Naive thymus-derived CD4-positive, alpha-beta T cell (primary cell): ENCODE measurements around the gene MAP3K7. TPM values are rescaled to one million over a fixed set of nuclear protein-coding genes. Genes with fewer than 3 reads are reported as not detected.
A peak's percentile ranks its signal among the peaks of the same experiment; 100 is the strongest.

Experiments
- ATAC-seq: fragments of 150-1000 bp; cut with Tn5 transposase; 2 replicates; pipeline ENCODE4 v1.10.0; 2021; ENCODE audit warnings: mild to moderate bottlenecking, moderate library complexity
- CTCF ChIA-PET: fragments of 350-600 bp; sonication (Branson Sonifier 250); formaldehyde crosslinking; loops from one replicate; lab custom pipeline; 2021; ENCODE audit warnings: antibody characterized with exemption; lab: Charles Lee
- POLR2A ChIA-PET: fragments of 350-600 bp; sonication (Branson Sonifier 250); formaldehyde crosslinking; loops from one replicate; lab custom pipeline; 2021; ENCODE audit warnings: antibody characterized with exemption, inconsistent platforms; lab: Charles Lee
- DNase-seq, 9 donors: peaks; one replicate each; pipeline versions ENCODE4 v3.0.0 to v3.0.0-alpha.2; 2020 to 2022; ENCODE audit warnings: mixed read lengths in 1 of 9
- H3K27ac ChIP-seq: one replicate; pipeline ENCODE4 v1.7.0; 2013; ENCODE audit warnings: mild to moderate bottlenecking, low read depth, low read length, moderate library complexity
- H3K27me3 ChIP-seq, 2 donors: one replicate each; pipeline ENCODE4 v1.7.0; 2013; ENCODE audit warnings: low read length in 2 of 2, mild to moderate bottlenecking in 2 of 2, moderate library complexity in 2 of 2; ENCODE audit not compliant: control insufficient read depth in 2 of 2, insufficient read depth in 2 of 2
- H3K36me3 ChIP-seq, 3 experiments: 1 replicate in 2 of 3; 2 replicates in 1 of 3; pipeline ENCODE4 v1.7.0; 2013; ENCODE audit warnings: low read length in 3 of 3, mild to moderate bottlenecking in 3 of 3, moderate library complexity in 1 of 3; ENCODE audit not compliant: insufficient read depth in 3 of 3, control insufficient read depth in 2 of 3
- H3K4me1 ChIP-seq, 2 donors: one replicate each; pipeline ENCODE4 v1.7.0; 2013; ENCODE audit warnings: low read length in 2 of 2, mild to moderate bottlenecking in 2 of 2, moderate library complexity in 1 of 2; ENCODE audit not compliant: control insufficient read depth in 2 of 2, insufficient read depth in 2 of 2
- H3K4me3 ChIP-seq: 2 replicates; pipeline ENCODE4 v1.7.0; 2013; ENCODE audit warnings: mild to moderate bottlenecking, low read length
- H3K9me3 ChIP-seq, 3 experiments: 1 replicate in 2 of 3; 2 replicates in 1 of 3; pipeline ENCODE4 v1.7.0; 2013; ENCODE audit warnings: low read length in 3 of 3; ENCODE audit not compliant: control insufficient read depth in 2 of 3
- H3K27ac Mint-ChIP-seq, 9 donors: one replicate each; pipeline ENCODE4 v1.8.0; 2020 to 2022; ENCODE audit warnings: mixed read lengths in 9 of 9, mild to moderate bottlenecking in 8 of 9, moderate library complexity in 5 of 9, inconsistent platforms in 2 of 9
- H3K27me3 Mint-ChIP-seq, 5 donors: one replicate each; pipeline ENCODE4 v1.8.0; 2021 to 2022; ENCODE audit warnings: mixed read lengths in 5 of 5, mild to moderate bottlenecking in 1 of 5
- H3K36me3 Mint-ChIP-seq, 5 donors: one replicate each; pipeline ENCODE4 v1.8.0; 2020 to 2022; ENCODE audit warnings: mixed read lengths in 5 of 5, mild to moderate bottlenecking in 3 of 5, inconsistent platforms in 1 of 5
- H3K4me1 Mint-ChIP-seq, 7 donors: one replicate each; pipeline ENCODE4 v1.8.0; 2020 to 2022; ENCODE audit warnings: mixed read lengths in 7 of 7, mild to moderate bottlenecking in 3 of 7, inconsistent platforms in 1 of 7
- H3K4me3 Mint-ChIP-seq, 10 donors: one replicate each; pipeline ENCODE4 v1.8.0; 2020 to 2022; ENCODE audit warnings: mild to moderate bottlenecking in 10 of 10, mixed read lengths in 10 of 10, moderate library complexity in 6 of 10, inconsistent platforms in 2 of 10
- H3K9me3 Mint-ChIP-seq, 11 donors: one replicate each; pipeline ENCODE4 v1.8.0; 2020 to 2022; ENCODE audit warnings: mixed read lengths in 11 of 11, mild to moderate bottlenecking in 4 of 11, inconsistent platforms in 1 of 11, moderate library complexity in 1 of 11
- intact Hi-C, 2 donors: fragments of 100-400 bp; cut with micrococcal nuclease; formaldehyde crosslinking; loops; one replicate each; pipeline ENCODE4 v1.15.1; 2023
- polyA plus RNA-seq, 2 donors: library from polyadenylated mRNA; unstranded; fragments of 300-500 nt; fragmentation: Illumina TruSeq; gene quantifications; one replicate each; pipeline ENCODE4 v1.2.3, GENCODE V29; 2021
- total RNA-seq, 6 experiments: library from RNA in 5 of 6; stranded (reverse) in 5 of 6; gene quantifications; 1 replicate in 5 of 6; 2 replicates in 1 of 6; pipeline ENCODE4 v1.2.3 and lab custom pipeline; 2021 to 2026

The MAP3K7 gene
- 10 to 100 TPM; 16.1 to 38.5 (median 29.9) TPM for total RNA-seq
- polyA plus RNA-seq: 10 to 100 TPM; 15.8 to 25.4 TPM
- 52.6 reads per million, percentile 72 among the genes with 10 or more reads in this experiment for total RNA-seq (lab: John Stamatoyannopoulos, UW)

GRCh38 chr6:90586836-90587638 lies at the start of gene MAP3K7:
Gene MAP3K7 (minus strand): TSS chr6:90587072. CDS start chr6:90586883, 189 bp downstream.
- Mint-ChIP-seq H3K27me3 (peaks cover 5 to 36% (median 11%) of the 10 kb centered on the region in 5 donors), H3K36me3 (peaks cover 0 to 4% (median 0%) of the 10 kb centered on the region in 5 donors), H3K27ac (peak within 1 kb of the TSS; percentile 93 to 100 (median 99)), H3K9me3 (peaks cover 0 to 5% (median 0%) of the 10 kb centered on the region in 11 donors), H3K4me1 (peaks cover 24 to 49% (median 45%) of the 10 kb centered on the region in 7 donors), H3K4me3 (peak within 1 kb of the TSS; percentile 92 to 99 (median 96))
- DNase-seq (peak; percentile 83 to 96 (median 93)), ATAC-seq (peak; percentile 90)
- Histone ChIP-seq H3K4me1 (peaks cover 17 to 22% of the 10 kb centered on the region in 2 donors), H3K27me3 (no peaks in the 10 kb centered on the region), H3K27ac (peak within 1 kb of the TSS; percentile 93), H3K4me3 (peak within 1 kb of the TSS; percentile 88), H3K36me3 (peaks cover 0 to 7% (median 0%) of the 10 kb centered on the region in 3 experiments), H3K9me3 (no peaks in the 10 kb centered on the region)
- ChIA-PET CTCF (no interaction called here), POLR2A (interaction anchor here (0.6 to 1.8 kb wide), 10 partner anchors 9 to 1623 kb away, joined by 3 to 6 read pairs (median 3); partner anchors contain the start of genes MDN1 and RNGTT)
- intact Hi-C loops: loop anchor here (1.0 to 10.0 kb wide), 14 partner anchors 25 to 1625 kb away; partner anchors contain the start of genes CASP8AP2 (in 2 of the 2), LYRM2 (in 2 of the 2), MDN1 (in 2 of the 2) and RNGTT (in 2 of the 2)

- H3K36me3 ChIP-seq: no peaks in the 10 kb centered on the region
- H3K4me3 ChIP-seq: no peak overlapping the region
- H3K9me3 ChIP-seq: no peaks in the 10 kb centered on the region
- H3K4me1 ChIP-seq: no peaks in the 10 kb centered on the region
- Mint-ChIP-seq H3K9me3 (peaks cover 0 to 11% (median 3%) of the 10 kb centered on the region in 11 donors), H3K36me3 (peaks cover 0 to 1% (median 0%) of the 10 kb centered on the region in 5 donors), H3K4me1 (no peaks in the 10 kb centered on the region), H3K4me3 (no peak overlapping the region), H3K27ac (no peak overlapping the region), H3K27me3 (peaks cover 17 to 37% (median 27%) of the 10 kb centered on the region in 5 donors)
- ChIA-PET POLR2A (no interaction called here), CTCF (no interaction called here)
- H3K27ac ChIP-seq: no peak overlapping the region
- DNase-seq: no peak
- ATAC-seq: no peak
- H3K27me3 ChIP-seq: no peaks in the 10 kb centered on the region
- intact Hi-C loops: no loop called here
Observed at GRCh38 chr6:90631046-90631445, 44.2 kb upstream of the MAP3K7 start.

- H3K27me3 Mint-ChIP-seq: peaks cover 47 to 74% (median 63%) of the 10 kb centered on the region in 5 donors
- H3K27ac Mint-ChIP-seq: no peak overlapping the region
- no peaks in the 10 kb centered on the region for H3K4me1 Mint-ChIP-seq
- ChIA-PET POLR2A (no interaction called here), CTCF (no interaction called here)
- Histone ChIP-seq H3K4me1 (no peaks in the 10 kb centered on the region), H3K4me3 (no peak overlapping the region), H3K9me3 (no peaks in the 10 kb centered on the region), H3K27me3 (peaks cover 0 to 11% of the 10 kb centered on the region in 2 donors), H3K27ac (no peak overlapping the region), H3K36me3 (no peaks in the 10 kb centered on the region)
- intact Hi-C loops: no loop called here
- H3K9me3 Mint-ChIP-seq: peaks cover 2 to 29% (median 11%) of the 10 kb centered on the region in 11 donors
- ATAC-seq (no peak), DNase-seq (no peak)
- no peak overlapping the region for H3K4me3 Mint-ChIP-seq
- H3K36me3 Mint-ChIP-seq: peaks cover 0 to 9% (median 4%) of the 10 kb centered on the region in 5 donors
Observed at GRCh38 chr6:90621581-90621980, 34.7 kb upstream of the MAP3K7 start.

- DNase-seq (no peak), ATAC-seq (no peak)
- no peaks in the 10 kb centered on the region for H3K4me1 ChIP-seq
- Mint-ChIP-seq H3K4me3 (no peak overlapping the region), H3K27me3 (peaks cover 49 to 73% (median 67%) of the 10 kb centered on the region in 5 donors), H3K4me1 (no peaks in the 10 kb centered on the region), H3K36me3 (peaks cover 0 to 2% (median 1%) of the 10 kb centered on the region in 5 donors), H3K9me3 (peaks cover under 1 to 9% (median 3%) of the 10 kb centered on the region in 11 donors), H3K27ac (no peak overlapping the region)
- ChIA-PET CTCF (no interaction called here), POLR2A (no interaction called here)
- H3K27ac ChIP-seq: no peak overlapping the region
- peaks cover 0 to 11% of the 10 kb centered on the region in 2 donors for H3K27me3 ChIP-seq
- no peaks in the 10 kb centered on the region for H3K9me3 ChIP-seq
- no peaks in the 10 kb centered on the region for H3K36me3 ChIP-seq
- intact Hi-C loops: no loop called here
- no peak overlapping the region for H3K4me3 ChIP-seq
Observed at GRCh38 chr6:90619221-90619620, 32.3 kb upstream of the MAP3K7 start.

GRCh38 chr6:90612313-90612680 lies 25.4 kb upstream of the MAP3K7 start:
- Histone ChIP-seq H3K4me1 (peaks cover 4 to 7% of the 10 kb centered on the region in 2 donors), H3K36me3 (no peaks in the 10 kb centered on the region), H3K27ac (no peak overlapping the region), H3K9me3 (no peaks in the 10 kb centered on the region), H3K4me3 (no peak overlapping the region), H3K27me3 (peaks cover 5 to 13% of the 10 kb centered on the region in 2 donors)
- ATAC-seq (no peak), DNase-seq (no peak)
- peaks cover 11 to 16% (median 13%) of the 10 kb centered on the region in 7 donors for H3K4me1 Mint-ChIP-seq
- H3K9me3 Mint-ChIP-seq: peaks cover 0 to 3% (median 0%) of the 10 kb centered on the region in 11 donors
- peaks cover 52 to 80% (median 70%) of the 10 kb centered on the region in 5 donors for H3K27me3 Mint-ChIP-seq
- no peaks in the 10 kb centered on the region for H3K36me3 Mint-ChIP-seq
- no peak overlapping the region for H3K27ac Mint-ChIP-seq
- POLR2A ChIA-PET: no interaction called here
- H3K4me3 Mint-ChIP-seq: peak overlapping the region in 6 of 10 donors; percentile 8 to 92 (median 52)
- CTCF ChIA-PET: no interaction called here
- intact Hi-C loops: no loop called here

- Histone ChIP-seq H3K4me3 (peak overlapping the region; percentile 65), H3K36me3 (no peaks in the 10 kb centered on the region), H3K27me3 (peaks cover 5 to 13% of the 10 kb centered on the region in 2 donors), H3K4me1 (peaks cover 4 to 7% of the 10 kb centered on the region in 2 donors), H3K9me3 (no peaks in the 10 kb centered on the region), H3K27ac (no peak overlapping the region)
- peak overlapping the region; percentile 82 to 92 (median 88) for H3K4me3 Mint-ChIP-seq
- intact Hi-C loops: no loop called here
- ATAC-seq: no peak
- ChIA-PET POLR2A (interaction anchor here (0.7 kb wide), 1 partner anchor 1295 kb away, joined by 3 read pairs; no protein-coding TSS in a partner anchor), CTCF (no interaction called here)
- H3K9me3 Mint-ChIP-seq: peaks cover 0 to 3% (median 0%) of the 10 kb centered on the region in 11 donors
- peak overlapping the region in 1 of 9 donors; percentile 35 for H3K27ac Mint-ChIP-seq
- H3K27me3 Mint-ChIP-seq: peaks cover 51 to 78% (median 70%) of the 10 kb centered on the region in 5 donors
- DNase-seq: no peak
- no peaks in the 10 kb centered on the region for H3K36me3 Mint-ChIP-seq
- H3K4me1 Mint-ChIP-seq: peaks cover 11 to 16% (median 13%) of the 10 kb centered on the region in 7 donors
Observed at GRCh38 chr6:90611543-90612312, 24.9 kb upstream of the MAP3K7 start.
